Measurements from ENCODE around the gene PIAS3. TPM values are rescaled to one million over a fixed set of nuclear protein-coding genes. Genes with fewer than 3 reads are reported as not detected.

Gene PIAS3
- total RNA-seq, 1 donor from 2014 or later = 20.3 TPM

GRCh38 chr1:145855426-145855948, 3.4 kb downstream of the PIAS3 start:
- H3K27me3 Mint-ChIP-seq (ENCODE audit: unreplicated experiment) = peaks cover 1% of the 10 kb centered on the region
- no peak overlapping the region for H3K4me3 Mint-ChIP-seq (ENCODE audit: unreplicated experiment)
- peaks cover 4% of the 10 kb centered on the region for H3K36me3 Mint-ChIP-seq (ENCODE audit: unreplicated experiment)
- H3K9me3 Mint-ChIP-seq (ENCODE audit: unreplicated experiment) = peaks cover 6% of the 10 kb centered on the region
- no peaks in the 10 kb centered on the region for H3K4me1 Mint-ChIP-seq (ENCODE audit: low read depth, unreplicated experiment)
- no peak overlapping the region for H3K27ac Mint-ChIP-seq (ENCODE audit: unreplicated experiment)
- DNase-seq = no peak
- no peak for TF ChIP-seq CTCF (IDR thresholded peaks at IDR 0.05; ENCODE audit: partially characterized antibody, unreplicated experiment)

- Mint-ChIP-seq H3K27me3 (ENCODE audit: unreplicated experiment) (peaks cover 6% of the 10 kb centered on the region), H3K36me3 (ENCODE audit: unreplicated experiment) (peaks cover 4% of the 10 kb centered on the region), H3K9me3 (ENCODE audit: unreplicated experiment) (peaks cover 3% of the 10 kb centered on the region), H3K4me1 (ENCODE audit: low read depth, unreplicated experiment) (no peaks in the 10 kb centered on the region), H3K4me3 (ENCODE audit: unreplicated experiment) (no peak overlapping the region), H3K27ac (ENCODE audit: unreplicated experiment) (no peak overlapping the region)
- DNase-seq = no peak
- peak; percentile 42 for TF ChIP-seq CTCF (IDR thresholded peaks at IDR 0.05; ENCODE audit: partially characterized antibody, unreplicated experiment)
Measured at GRCh38 chr1:145849356-145850160, 9.3 kb downstream of the PIAS3 start.

GRCh38 chr1:145847827-145848226, 11.1 kb downstream of the PIAS3 start:
- Mint-ChIP-seq H3K4me1 (ENCODE audit: low read depth, unreplicated experiment) (no peaks in the 10 kb centered on the region), H3K9me3 (ENCODE audit: unreplicated experiment) (peaks cover 3% of the 10 kb centered on the region), H3K27ac (ENCODE audit: unreplicated experiment) (no peak overlapping the region), H3K27me3 (ENCODE audit: unreplicated experiment) (peaks cover 6% of the 10 kb centered on the region), H3K4me3 (ENCODE audit: unreplicated experiment) (no peak overlapping the region), H3K36me3 (ENCODE audit: unreplicated experiment) (peaks cover 4% of the 10 kb centered on the region)
- DNase-seq = no peak
- no peak for TF ChIP-seq CTCF (IDR thresholded peaks at IDR 0.05; ENCODE audit: partially characterized antibody, unreplicated experiment)

- peak; percentile 56 for TF ChIP-seq CTCF (IDR thresholded peaks at IDR 0.05; ENCODE audit: partially characterized antibody, unreplicated experiment)
- no peak overlapping the region for H3K4me3 Mint-ChIP-seq (ENCODE audit: unreplicated experiment)
- no peaks in the 10 kb centered on the region for H3K4me1 Mint-ChIP-seq (ENCODE audit: low read depth, unreplicated experiment)
- peaks cover 6% of the 10 kb centered on the region for H3K27me3 Mint-ChIP-seq (ENCODE audit: unreplicated experiment)
- H3K36me3 Mint-ChIP-seq (ENCODE audit: unreplicated experiment) = peaks cover 4% of the 10 kb centered on the region
- peak; percentile 20 for DNase-seq
- peak overlapping the region; percentile 35 for H3K27ac Mint-ChIP-seq (ENCODE audit: unreplicated experiment)
- peaks cover 2% of the 10 kb centered on the region for H3K9me3 Mint-ChIP-seq (ENCODE audit: unreplicated experiment)
Measured at GRCh38 chr1:145846201-145846612, 12.7 kb downstream of the PIAS3 start.

- no peaks in the 10 kb centered on the region for H3K4me1 Mint-ChIP-seq (ENCODE audit: low read depth, unreplicated experiment)
- peak; percentile 81 for TF ChIP-seq CTCF (IDR thresholded peaks at IDR 0.05; ENCODE audit: partially characterized antibody, unreplicated experiment)
- peak within 1 kb of the TSS; percentile 35 for H3K27ac Mint-ChIP-seq (ENCODE audit: unreplicated experiment)
- no peak within 1 kb of the TSS for H3K4me3 Mint-ChIP-seq (ENCODE audit: unreplicated experiment)
- DNase-seq = peak; percentile 93
- peaks cover 1% of the 10 kb centered on the region for H3K36me3 Mint-ChIP-seq (ENCODE audit: unreplicated experiment)
- H3K9me3 Mint-ChIP-seq (ENCODE audit: unreplicated experiment) = no peaks in the 10 kb centered on the region
- H3K27me3 Mint-ChIP-seq (ENCODE audit: unreplicated experiment) = peaks cover 6% of the 10 kb centered on the region
Measured at GRCh38 chr1:145845514-145846161, 13.2 kb downstream of the PIAS3 start, which contains the start of gene NUDT17. Gene NUDT17, plus strand, starts transcription at chr1:145845630. Its CDS starts 11 bp downstream, at chr1:145845641.
